ENCODE data around the gene PRPSAP2. TPM values are rescaled to one million over a fixed set of nuclear protein-coding genes. Genes with fewer than 3 reads are reported as not detected.

Gene PRPSAP2
- total and polyA plus RNA-seq, 2 of the 8 experiments (the other 6 are each of a cell fraction or from before 2014, with no cell fraction given), result 28.7 to 50.5 TPM

GRCh38 chr17:18917506-18918032 lies 59.6 kb downstream of the PRPSAP2 start (continued):
- TF ChIP-seq MAX (IDR thresholded peaks at IDR 0.05) (no peak), JUN (IDR thresholded peaks at IDR 0.05; ENCODE audit: low read depth, low read length) (no peak), SIX5 (IDR thresholded peaks at IDR 0.05; ENCODE audit: low read depth, low read length) (no peak), EZH2 (IDR thresholded peaks at IDR 0.05; ENCODE audit: low read depth, low read length, severe bottlenecking) (no peak), SIRT6 (IDR thresholded peaks at IDR 0.05; ENCODE audit: low read length) (no peak), POLR2A (IDR thresholded peaks at IDR 0.05; ENCODE audit: control extremely low read depth in 1 of 2, low read depth in 2 of 2, low read length in 2 of 2) (no peak)

Measured in H1 (cell line).